ENCODE results near the gene GHR. TPM values are rescaled to one million over a fixed set of nuclear protein-coding genes. Genes with fewer than 3 reads are reported as not detected.

GHR gene
- total RNA-seq, 1 experiment from 2014 or later, result 2.2 TPM

DNA sequence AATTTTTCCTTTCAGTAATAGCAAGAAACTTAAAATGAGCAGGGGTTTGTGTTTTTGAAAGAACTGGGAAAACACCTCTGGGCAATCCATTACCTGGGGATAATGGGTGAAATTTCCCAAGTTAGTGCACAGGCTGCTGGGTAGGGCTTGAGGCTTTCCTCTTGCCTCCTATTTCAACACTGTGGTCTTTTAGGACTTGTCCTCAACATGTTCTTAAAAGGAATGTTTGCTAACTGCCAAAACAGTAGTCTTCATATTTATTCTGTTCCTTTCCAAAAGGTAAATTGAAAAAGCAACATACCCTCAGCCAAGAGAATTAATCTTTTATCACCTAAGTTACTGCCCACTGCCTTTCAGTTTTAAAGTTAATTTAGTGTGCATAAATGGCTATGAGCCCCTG lies 175.1 kb downstream of the GHR start:
- ChIA-PET CTCF (no interaction called here), POLR2A (ENCODE audit: unreplicated experiment) (no interaction called here)
- no peaks in the 10 kb centered on the region for H3F3A ChIP-seq (ENCODE audit: low read length, unreplicated experiment)
- TF ChIP-seq, protein P1, sequence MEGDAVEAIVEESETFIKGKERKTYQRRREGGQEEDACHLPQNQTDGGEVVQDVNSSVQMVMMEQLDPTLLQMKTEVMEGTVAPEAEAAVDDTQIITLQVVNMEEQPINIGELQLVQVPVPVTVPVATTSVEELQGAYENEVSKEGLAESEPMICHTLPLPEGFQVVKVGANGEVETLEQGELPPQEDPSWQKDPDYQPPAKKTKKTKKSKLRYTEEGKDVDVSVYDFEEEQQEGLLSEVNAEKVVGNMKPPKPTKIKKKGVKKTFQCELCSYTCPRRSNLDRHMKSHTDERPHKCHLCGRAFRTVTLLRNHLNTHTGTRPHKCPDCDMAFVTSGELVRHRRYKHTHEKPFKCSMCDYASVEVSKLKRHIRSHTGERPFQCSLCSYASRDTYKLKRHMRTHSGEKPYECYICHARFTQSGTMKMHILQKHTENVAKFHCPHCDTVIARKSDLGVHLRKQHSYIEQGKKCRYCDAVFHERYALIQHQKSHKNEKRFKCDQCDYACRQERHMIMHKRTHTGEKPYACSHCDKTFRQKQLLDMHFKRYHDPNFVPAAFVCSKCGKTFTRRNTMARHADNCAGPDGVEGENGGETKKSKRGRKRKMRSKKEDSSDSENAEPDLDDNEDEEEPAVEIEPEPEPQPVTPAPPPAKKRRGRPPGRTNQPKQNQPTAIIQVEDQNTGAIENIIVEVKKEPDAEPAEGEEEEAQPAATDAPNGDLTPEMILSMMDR (conservative IDR thresholded peaks at IDR 0.05; ENCODE audit: low read depth, low read length), result no peak
- TF ChIP-seq EZH2 (IDR thresholded peaks at IDR 0.05; ENCODE audit: low read length, unreplicated experiment), result no peak
- no peak for TF ChIP-seq EZH2phosphoT487 (IDR thresholded peaks at IDR 0.05; ENCODE audit: borderline replicate concordance, low read length)
- no peak overlapping the region for H2AFZ ChIP-seq (ENCODE audit: low read length)
- H3K9ac ChIP-seq (ENCODE audit: low read length), result no peak overlapping the region
- DNase-seq, result no peak
- H3K4me3 ChIP-seq (ENCODE audit: low read length), result no peak overlapping the region
- H3K36me3 ChIP-seq (ENCODE audit: low read depth, low read length), result no peaks in the 10 kb centered on the region
- H3K4me2 ChIP-seq (ENCODE audit: low read length), result no peak overlapping the region
- BruUV-seq (replicated peaks), result no TSS peak
- H3K9me2 ChIP-seq (replicated peaks; ENCODE audit: low read length), result no peaks in the 10 kb centered on the region
- no peaks in the 10 kb centered on the region for H3K79me2 ChIP-seq (ENCODE audit: low read length)
- H3K27me3 ChIP-seq (ENCODE audit: low read length), result no peaks in the 10 kb centered on the region
- H3K9me3 ChIP-seq (ENCODE audit: low read length), result no peaks in the 10 kb centered on the region
- H3K4me1 ChIP-seq (ENCODE audit: insufficient read depth, low read length), result no peaks in the 10 kb centered on the region
- H4K20me1 ChIP-seq (ENCODE audit: low read length), result no peaks in the 10 kb centered on the region
- no peak for ATAC-seq
- H3K27ac ChIP-seq (ENCODE audit: low read length), result no peak overlapping the region
- intact Hi-C loops (cut with micrococcal nuclease), result no loop called here

DNA sequence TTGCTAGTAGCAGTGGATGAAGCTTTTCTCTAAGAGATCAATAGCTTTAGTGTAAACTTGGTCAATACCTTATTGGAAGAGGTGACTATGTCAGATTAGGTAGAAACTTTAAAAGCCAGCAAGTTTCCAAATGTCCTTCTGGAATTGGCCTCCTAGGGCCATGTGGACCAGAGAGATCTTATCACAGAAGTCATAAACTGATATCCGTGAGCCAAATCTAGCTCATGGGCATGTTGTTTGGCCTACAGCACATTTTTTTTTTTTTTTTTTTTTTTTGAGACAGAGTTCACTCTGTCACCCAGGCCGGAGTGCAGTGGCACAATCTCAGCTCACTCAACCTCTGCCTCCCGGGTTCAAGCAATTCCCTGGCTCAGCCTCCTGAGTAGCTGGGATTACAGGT lies 175.9 kb downstream of the GHR start:
- H2AFZ ChIP-seq (ENCODE audit: low read length), result no peak overlapping the region
- no peaks in the 10 kb centered on the region for H3F3A ChIP-seq (ENCODE audit: low read length, unreplicated experiment)
- BruUV-seq (replicated peaks), result no TSS peak
- no peak overlapping the region for H3K4me3 ChIP-seq (ENCODE audit: low read length)
- intact Hi-C loops (cut with micrococcal nuclease), result no loop called here
- ATAC-seq, result no peak
- H3K36me3 ChIP-seq (ENCODE audit: low read depth, low read length), result no peaks in the 10 kb centered on the region
- H3K4me2 ChIP-seq (ENCODE audit: low read length), result no peak overlapping the region
- H4K20me1 ChIP-seq (ENCODE audit: low read length), result no peaks in the 10 kb centered on the region
- POLR2A ChIA-PET (ENCODE audit: unreplicated experiment), result no interaction called here
- no peak for TF ChIP-seq EZH2phosphoT487 (IDR thresholded peaks at IDR 0.05; ENCODE audit: borderline replicate concordance, low read length)
- TF ChIP-seq, protein P1 (conservative IDR thresholded peaks at IDR 0.05; ENCODE audit: low read depth, low read length), result no peak
- TF ChIP-seq EZH2 (IDR thresholded peaks at IDR 0.05; ENCODE audit: low read length, unreplicated experiment), result no peak
- no peaks in the 10 kb centered on the region for H3K79me2 ChIP-seq (ENCODE audit: low read length)
- no peaks in the 10 kb centered on the region for H3K4me1 ChIP-seq (ENCODE audit: insufficient read depth, low read length)
- H3K9me2 ChIP-seq (replicated peaks; ENCODE audit: low read length), result no peaks in the 10 kb centered on the region
- no peaks in the 10 kb centered on the region for H3K27me3 ChIP-seq (ENCODE audit: low read length)
- CTCF ChIA-PET, result no interaction called here
- H3K9ac ChIP-seq (ENCODE audit: low read length), result no peak overlapping the region
- no peak for DNase-seq
- H3K27ac ChIP-seq (ENCODE audit: low read length), result no peak overlapping the region
- no peaks in the 10 kb centered on the region for H3K9me3 ChIP-seq (ENCODE audit: low read length)

DNA sequence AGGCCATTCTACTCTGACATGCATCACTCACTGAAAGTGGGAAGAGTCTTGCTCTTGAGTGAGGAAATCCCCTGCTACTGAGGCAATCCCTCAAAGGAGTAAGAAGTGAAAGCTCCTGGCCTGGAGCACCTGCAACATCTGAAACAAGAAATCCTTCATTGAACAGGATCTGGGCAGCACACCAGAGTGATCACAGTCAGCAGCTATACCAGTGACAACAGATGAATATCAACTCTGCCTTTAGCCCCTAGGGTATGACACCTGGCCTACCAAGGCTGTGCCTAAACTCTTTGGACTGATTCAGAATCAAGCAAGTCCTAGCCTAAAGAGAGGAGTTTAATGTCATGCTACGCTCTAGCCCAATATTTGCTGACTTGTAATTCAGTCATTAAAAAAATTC lies 177.2 kb downstream of the GHR start:
- Histone ChIP-seq H3K27me3 (ENCODE audit: low read length) (no peaks in the 10 kb centered on the region), H3K36me3 (ENCODE audit: low read depth, low read length) (no peaks in the 10 kb centered on the region), H4K20me1 (ENCODE audit: low read length) (no peaks in the 10 kb centered on the region), H3K27ac (ENCODE audit: low read length) (no peak overlapping the region), H3F3A (ENCODE audit: low read length, unreplicated experiment) (no peaks in the 10 kb centered on the region), H3K9me3 (ENCODE audit: low read length) (no peaks in the 10 kb centered on the region), H3K4me1 (ENCODE audit: insufficient read depth, low read length) (no peaks in the 10 kb centered on the region), H3K79me2 (ENCODE audit: low read length) (no peaks in the 10 kb centered on the region), H2AFZ (ENCODE audit: low read length) (no peak overlapping the region), H3K4me2 (ENCODE audit: low read length) (no peak overlapping the region), H3K9me2 (replicated peaks; ENCODE audit: low read length) (no peaks in the 10 kb centered on the region), H3K9ac (ENCODE audit: low read length) (no peak overlapping the region), H3K4me3 (ENCODE audit: low read length) (no peak overlapping the region)
- BruUV-seq (replicated peaks), result no TSS peak
- DNase-seq (no peak), ATAC-seq (no peak)
- CTCF ChIA-PET, result no interaction called here
- intact Hi-C loops (cut with micrococcal nuclease), result no loop called here
- no peak for TF ChIP-seq EZH2 (IDR thresholded peaks at IDR 0.05; ENCODE audit: low read length, unreplicated experiment)
- TF ChIP-seq, protein P1 (conservative IDR thresholded peaks at IDR 0.05; ENCODE audit: low read depth, low read length), result no peak
- TF ChIP-seq EZH2phosphoT487 (IDR thresholded peaks at IDR 0.05; ENCODE audit: borderline replicate concordance, low read length), result no peak
- POLR2A ChIA-PET (ENCODE audit: unreplicated experiment), result no interaction called here

Measured in PC-3 (cell line).